ENCODE data around the gene ARHGEF5. TPM values are rescaled to one million over a fixed set of nuclear protein-coding genes. Genes with fewer than 3 reads are reported as not detected.
"Not testable (repeated sequence)": the region's sequence is repeated elsewhere in the genome, so short reads cannot be mapped to it uniquely, and the experiment has no call there.

The ARHGEF5 gene
- total and polyA plus RNA-seq, 10 of the 15 experiments (the other 5 are each of a cell fraction or from before 2014, with no cell fraction given): 1.6 to 17.2 (median 7.8) TPM

- not testable (repeated sequence) for H2AFZ ChIP-seq (ENCODE audit: control insufficient read depth, low read depth, low read length); FAIRE-seq
Observed at GRCh38 chr7:144356860-144357259, 1.7 kb downstream of the ARHGEF5 start.

GRCh38 chr7:144362061-144362460 is 6.9 kb downstream of the ARHGEF5 start:
- CTCF ChIA-PET; H3K9ac ChIP-seq (ENCODE audit: control insufficient read depth, insufficient read depth, low read length); H4K20me1 ChIP-seq (ENCODE audit: control insufficient read depth, insufficient read depth); H2AFZ ChIP-seq (ENCODE audit: control insufficient read depth, low read depth, low read length); DNase-seq (ENCODE audit: low read depth, low spot score); H3K4me3 ChIP-seq; FAIRE-seq; intact Hi-C loops (cut with micrococcal nuclease; ENCODE audit: unreplicated experiment); H3K36me3 ChIP-seq (ENCODE audit: control insufficient read depth in 2 of 2, insufficient read depth in 2 of 2, low read length in 1 of 2); RAD21 ChIA-PET (ENCODE audit: unreplicated experiment); H3K27me3 ChIP-seq (replicated peaks in 1 of 2; ENCODE audit: control insufficient read depth in 2 of 2, insufficient read depth in 2 of 2, low read length in 1 of 2); H3K4me2 ChIP-seq (ENCODE audit: control insufficient read depth, insufficient read depth); H3K9me3 ChIP-seq (replicated peaks; ENCODE audit: control insufficient read depth, insufficient read depth, low read length); POLR2A ChIA-PET; SMC1A ChIA-PET (ENCODE audit: uncharacterized antibody, unreplicated experiment); BruUV-seq (replicated peaks); H3K27ac ChIP-seq (ENCODE audit: control insufficient read depth, insufficient read depth); H3K79me2 ChIP-seq (ENCODE audit: control insufficient read depth, insufficient read depth, low read length); in situ Hi-C loops (cut with MboI); H3K4me1 ChIP-seq (ENCODE audit: control insufficient read depth, insufficient read depth, low read length): not testable (repeated sequence)
- 0 out of 3 replicates have a peak, but pooled peaks have one; percentile 4 for ATAC-seq
- WGBS (ENCODE audit: insufficient coverage, insufficient replicate concordance, low lambda C conversion rate, missing lambda C conversion rate): no CpG with 5 or more reads among the region's 3 CpGs

More at GRCh38 chr7:144356860-144357259, 1.7 kb downstream of the ARHGEF5 start:
- H3K27me3 ChIP-seq (replicated peaks in 1 of 2; ENCODE audit: control insufficient read depth in 2 of 2, insufficient read depth in 2 of 2, low read length in 1 of 2); H4K20me1 ChIP-seq (ENCODE audit: control insufficient read depth, insufficient read depth); SMC1A ChIA-PET (ENCODE audit: uncharacterized antibody, unreplicated experiment); DNase-seq (ENCODE audit: low read depth, low spot score); intact Hi-C loops (cut with micrococcal nuclease; ENCODE audit: unreplicated experiment); in situ Hi-C loops (cut with MboI); ATAC-seq; H3K36me3 ChIP-seq (ENCODE audit: control insufficient read depth in 2 of 2, insufficient read depth in 2 of 2, low read length in 1 of 2); BruUV-seq (replicated peaks); H3K4me2 ChIP-seq (ENCODE audit: control insufficient read depth, insufficient read depth); H3K4me1 ChIP-seq (ENCODE audit: control insufficient read depth, insufficient read depth, low read length); RAD21 ChIA-PET (ENCODE audit: unreplicated experiment); H3K4me3 ChIP-seq; H3K9me3 ChIP-seq (replicated peaks; ENCODE audit: control insufficient read depth, insufficient read depth, low read length); H3K9ac ChIP-seq (ENCODE audit: control insufficient read depth, insufficient read depth, low read length); POLR2A ChIA-PET; H3K79me2 ChIP-seq (ENCODE audit: control insufficient read depth, insufficient read depth, low read length); CTCF ChIA-PET; H3K27ac ChIP-seq (ENCODE audit: control insufficient read depth, insufficient read depth): not testable (repeated sequence)
- 43% methylated on average over 1 of the region's 11 CpGs for WGBS (ENCODE audit: insufficient coverage, insufficient replicate concordance, low lambda C conversion rate, missing lambda C conversion rate)

GRCh38 chr7:144365523-144365922 is 10.3 kb downstream of the ARHGEF5 start:
- in situ Hi-C loops (cut with MboI); H3K4me3 ChIP-seq; DNase-seq (ENCODE audit: low read depth, low spot score); BruUV-seq (replicated peaks); H3K9ac ChIP-seq (ENCODE audit: control insufficient read depth, insufficient read depth, low read length); SMC1A ChIA-PET (ENCODE audit: uncharacterized antibody, unreplicated experiment); H3K4me1 ChIP-seq (ENCODE audit: control insufficient read depth, insufficient read depth, low read length); H3K79me2 ChIP-seq (ENCODE audit: control insufficient read depth, insufficient read depth, low read length); H3K9me3 ChIP-seq (replicated peaks; ENCODE audit: control insufficient read depth, insufficient read depth, low read length); H2AFZ ChIP-seq (ENCODE audit: control insufficient read depth, low read depth, low read length); H3K4me2 ChIP-seq (ENCODE audit: control insufficient read depth, insufficient read depth); H3K27me3 ChIP-seq (replicated peaks in 1 of 2; ENCODE audit: control insufficient read depth in 2 of 2, insufficient read depth in 2 of 2, low read length in 1 of 2); FAIRE-seq; H3K36me3 ChIP-seq (ENCODE audit: control insufficient read depth in 2 of 2, insufficient read depth in 2 of 2, low read length in 1 of 2); intact Hi-C loops (cut with micrococcal nuclease; ENCODE audit: unreplicated experiment); RAD21 ChIA-PET (ENCODE audit: unreplicated experiment); CTCF ChIA-PET; H4K20me1 ChIP-seq (ENCODE audit: control insufficient read depth, insufficient read depth); H3K27ac ChIP-seq (ENCODE audit: control insufficient read depth, insufficient read depth); POLR2A ChIA-PET: not testable (repeated sequence)
- ATAC-seq: peak; percentile 43; the same call in 2 of the 3 replicates
- WGBS (ENCODE audit: insufficient coverage, insufficient replicate concordance, low lambda C conversion rate, missing lambda C conversion rate): no CpG with 5 or more reads among the region's 6 CpGs

GRCh38 chr7:144367250-144367649 is 12.0 kb downstream of the ARHGEF5 start:
- H3K4me1 ChIP-seq (ENCODE audit: control insufficient read depth, insufficient read depth, low read length); H3K36me3 ChIP-seq (ENCODE audit: control insufficient read depth in 2 of 2, insufficient read depth in 2 of 2, low read length in 1 of 2); H3K79me2 ChIP-seq (ENCODE audit: control insufficient read depth, insufficient read depth, low read length); H3K27ac ChIP-seq (ENCODE audit: control insufficient read depth, insufficient read depth); CTCF ChIA-PET; BruUV-seq (replicated peaks); RAD21 ChIA-PET (ENCODE audit: unreplicated experiment); H3K27me3 ChIP-seq (replicated peaks in 1 of 2; ENCODE audit: control insufficient read depth in 2 of 2, insufficient read depth in 2 of 2, low read length in 1 of 2); SMC1A ChIA-PET (ENCODE audit: uncharacterized antibody, unreplicated experiment); FAIRE-seq; H4K20me1 ChIP-seq (ENCODE audit: control insufficient read depth, insufficient read depth); H3K9ac ChIP-seq (ENCODE audit: control insufficient read depth, insufficient read depth, low read length); in situ Hi-C loops (cut with MboI); H3K4me2 ChIP-seq (ENCODE audit: control insufficient read depth, insufficient read depth); POLR2A ChIA-PET; ATAC-seq; H2AFZ ChIP-seq (ENCODE audit: control insufficient read depth, low read depth, low read length); H3K9me3 ChIP-seq (replicated peaks; ENCODE audit: control insufficient read depth, insufficient read depth, low read length); DNase-seq (ENCODE audit: low read depth, low spot score); intact Hi-C loops (cut with micrococcal nuclease; ENCODE audit: unreplicated experiment); H3K4me3 ChIP-seq: not testable (repeated sequence)
- WGBS (ENCODE audit: insufficient coverage, insufficient replicate concordance, low lambda C conversion rate, missing lambda C conversion rate): no CpG with 5 or more reads among the region's 9 CpGs

Measured in GM12878 (cell line).